OCI-LY1 (cell line): Measurements from ENCODE around the gene MLX.

ENCODE experiments used
- H2AFZ ChIP-seq: fragments of 200-600 bp; sonication (generic), shearing (Covaris generic); 2 replicates; pipeline ENCODE4 v1.6.0; 2014; ENCODE audit warnings: antibody characterized with exemption, mild to moderate bottlenecking, low read length
- H3F3A ChIP-seq: fragments of 200-600 bp; sonication (generic), shearing (Covaris generic); 2 replicates; pipeline ENCODE4 v1.6.0; 2014; ENCODE audit warnings: mild to moderate bottlenecking, antibody characterized with exemption, low read length, moderate library complexity; ENCODE audit not compliant: insufficient read depth
- H3K27ac ChIP-seq: fragments of 200-600 bp; sonication (generic); 2 replicates; pipeline ENCODE4 v1.5.1; 2014; ENCODE audit warnings: low read length, mixed run types, mild to moderate bottlenecking, low read depth; ENCODE audit not compliant: poor library complexity, severe bottlenecking
- H3K27me3 ChIP-seq: fragments of 200-600 bp; sonication (generic); 2 replicates; pipeline ENCODE4 v1.6.0; 2014; ENCODE audit warnings: antibody characterized with exemption, mild to moderate bottlenecking, low read length, moderate library complexity; ENCODE audit not compliant: insufficient read depth
- H3K36me3 ChIP-seq: fragments of 200-600 bp; sonication (generic); 2 replicates; pipeline ENCODE4 v1.6.1; 2014; ENCODE audit warnings: mild to moderate bottlenecking, antibody characterized with exemption, low read length, moderate library complexity, mixed read lengths; ENCODE audit not compliant: insufficient read depth
- H3K4me1 ChIP-seq: fragments of 200-600 bp; sonication (generic); 2 replicates; pipeline ENCODE4 v1.5.1; 2014; ENCODE audit warnings: mild to moderate bottlenecking, low read length, moderate library complexity; ENCODE audit not compliant: insufficient read depth, severe bottlenecking
- H3K4me2 ChIP-seq: fragments of 200-600 bp; sonication (generic), shearing (Covaris generic); 2 replicates; pipeline ENCODE4 v1.6.1; 2014; ENCODE audit warnings: low read length
- H3K4me3 ChIP-seq: fragments of 200-600 bp; sonication (generic); 2 replicates; pipeline ENCODE4 v1.5.1; 2014; ENCODE audit warnings: low read length, low read depth, mild to moderate bottlenecking, mixed read lengths; ENCODE audit not compliant: poor library complexity, severe bottlenecking
- H3K79me2 ChIP-seq: fragments of 200-600 bp; shearing (Covaris generic); 2 replicates; pipeline ENCODE4 v1.6.1; 2016; ENCODE audit warnings: mixed run types, low read length, mixed read lengths; ENCODE audit not compliant: insufficient read depth
- H3K9ac ChIP-seq: fragments of 200-600 bp; sonication (generic), shearing (Covaris generic); 2 replicates; pipeline ENCODE4 v1.6.1; 2014; ENCODE audit warnings: mild to moderate bottlenecking, low read length, mixed read lengths
- H3K9me2 ChIP-seq: fragments of 200-600 bp; sonication (generic), shearing (Covaris generic); 2 replicates; pipeline ENCODE4 v1.6.1; 2014; ENCODE audit warnings: low read depth, mild to moderate bottlenecking, low read length, mixed read lengths
- H3K9me3 ChIP-seq: fragments of 200-600 bp; shearing (Covaris generic); 2 replicates; pipeline ENCODE4 v1.6.1; 2014; ENCODE audit warnings: low read length, mixed read lengths
- H4K20me1 ChIP-seq: fragments of 200-600 bp; sonication (generic), shearing (Covaris generic); 2 replicates; pipeline ENCODE4 v1.6.0; 2016; ENCODE audit warnings: mild to moderate bottlenecking, low read length; ENCODE audit not compliant: insufficient read depth
- CTCF ChIP-seq: fragments of 200-600 bp; sonication (generic), shearing (Covaris generic); IDR thresholded peaks from 2 replicates; pipeline ENCODE4 v1.5.1; 2017; ENCODE audit warnings: mild to moderate bottlenecking, antibody characterized with exemption, low read length, moderate library complexity, mixed read lengths
- EZH2 ChIP-seq: fragments of 200-600 bp; sonication (generic), shearing (Covaris generic); IDR thresholded peaks from 2 replicates; pipeline ENCODE4 v1.8.0; 2017; ENCODE audit warnings: borderline replicate concordance, mixed run types, mild to moderate bottlenecking, antibody characterized with exemption, low read length, moderate library complexity, mixed read lengths

MLX gene

GRCh38 chr17:42521036-42521435 is 45.9 kb upstream of the MLX start:
- no peak overlapping the region for H2AFZ ChIP-seq
- no peak overlapping the region for H3K4me3 ChIP-seq
- no peaks in the 10 kb centered on the region for H3K4me1 ChIP-seq
- H3K27ac ChIP-seq, result no peak overlapping the region
- TF ChIP-seq CTCF (no peak), EZH2 (no peak)
- H4K20me1 ChIP-seq, result no peaks in the 10 kb centered on the region
- peaks cover 10% of the 10 kb centered on the region; the same call in 1 of the 2 replicates for H3K36me3 ChIP-seq
- no peaks in the 10 kb centered on the region for H3F3A ChIP-seq
- H3K9me2 ChIP-seq, result no peaks in the 10 kb centered on the region
- no peaks in the 10 kb centered on the region for H3K27me3 ChIP-seq
- no peaks in the 10 kb centered on the region for H3K79me2 ChIP-seq
- H3K9ac ChIP-seq, result no peak overlapping the region
- H3K9me3 ChIP-seq, result no peaks in the 10 kb centered on the region
- no peak overlapping the region for H3K4me2 ChIP-seq

GRCh38 chr17:42521666-42522262 is 45.1 kb upstream of the MLX start:
- no peaks in the 10 kb centered on the region for H3F3A ChIP-seq
- H3K9ac ChIP-seq, result no peak overlapping the region
- no peak overlapping the region for H2AFZ ChIP-seq
- H3K79me2 ChIP-seq, result no peaks in the 10 kb centered on the region
- H3K9me3 ChIP-seq, result no peaks in the 10 kb centered on the region
- H3K4me2 ChIP-seq, result no peak overlapping the region
- no peaks in the 10 kb centered on the region for H3K27me3 ChIP-seq
- TF ChIP-seq EZH2 (no peak), CTCF (no peak)
- no peaks in the 10 kb centered on the region for H4K20me1 ChIP-seq
- no peaks in the 10 kb centered on the region for H3K9me2 ChIP-seq
- no peaks in the 10 kb centered on the region for H3K4me1 ChIP-seq
- no peak overlapping the region for H3K27ac ChIP-seq
- H3K4me3 ChIP-seq, result no peak overlapping the region
- H3K36me3 ChIP-seq, result peaks cover 10% of the 10 kb centered on the region; the same call in 1 of the 2 replicates

GRCh38 chr17:42522263-42522790 is 44.6 kb upstream of the MLX start:
- H3F3A ChIP-seq, result no peaks in the 10 kb centered on the region
- peaks cover 10% of the 10 kb centered on the region; the same call in 1 of the 2 replicates for H3K36me3 ChIP-seq
- no peak overlapping the region for H3K9ac ChIP-seq
- no peaks in the 10 kb centered on the region for H3K9me3 ChIP-seq
- no peak overlapping the region for H2AFZ ChIP-seq
- no peaks in the 10 kb centered on the region for H3K9me2 ChIP-seq
- no peaks in the 10 kb centered on the region for H3K79me2 ChIP-seq
- H3K4me2 ChIP-seq, result no peak overlapping the region
- H3K27ac ChIP-seq, result no peak overlapping the region
- H3K4me3 ChIP-seq, result no peak overlapping the region
- H3K4me1 ChIP-seq, result no peaks in the 10 kb centered on the region
- TF ChIP-seq EZH2, result no peak
- no peak for TF ChIP-seq CTCF
- H3K27me3 ChIP-seq, result no peaks in the 10 kb centered on the region
- no peaks in the 10 kb centered on the region for H4K20me1 ChIP-seq
